Hematopoietic multipotent progenitor cell treated with erythropoietin and hydrocortisone succinate and interleukin-3 and kit ligand, for 8 days (in vitro differentiated cells): ENCODE data around the gene GREB1L.

Experiments
- DNase-seq: peaks from one replicate; pipeline ENCODE4 v3.0.0-alpha.2; 2015

GREB1L gene

GRCh38 chr18:21452796-21453510 is 210.9 kb downstream of the GREB1L start:
- no peak for DNase-seq

- no peak for DNase-seq
Measured at GRCh38 chr18:21453511-21453901, 211.5 kb downstream of the GREB1L start.

GRCh38 chr18:21454725-21455124 is 212.7 kb downstream of the GREB1L start:
- DNase-seq, result no peak

- DNase-seq, result no peak
Measured at GRCh38 chr18:21456428-21457178, 214.6 kb downstream of the GREB1L start.

GRCh38 chr18:21457179-21457535 is 215.1 kb downstream of the GREB1L start:
- DNase-seq, result no peak

- DNase-seq, result no peak
Measured at GRCh38 chr18:21458310-21458709, 216.3 kb downstream of the GREB1L start.

GRCh38 chr18:21458788-21459187 is 216.8 kb downstream of the GREB1L start:
- DNase-seq, result no peak

- no peak for DNase-seq
Measured at GRCh38 chr18:21459706-21460286, 217.8 kb downstream of the GREB1L start.

GRCh38 chr18:21461460-21461859 is 219.4 kb downstream of the GREB1L start:
- no peak for DNase-seq

GRCh38 chr18:21463718-21464117 is 221.7 kb downstream of the GREB1L start:
- no peak for DNase-seq

GRCh38 chr18:21468514-21469164 is 226.6 kb downstream of the GREB1L start:
- no peak for DNase-seq

- no peak for DNase-seq
Measured at GRCh38 chr18:21472741-21473140, 230.7 kb downstream of the GREB1L start.

- no peak for DNase-seq
Measured at GRCh38 chr18:21474621-21475020, 232.6 kb downstream of the GREB1L start.

GRCh38 chr18:21479721-21480120 is 237.7 kb downstream of the GREB1L start:
- DNase-seq, result no peak

- DNase-seq, result no peak
Measured at GRCh38 chr18:21481739-21482138, 239.7 kb downstream of the GREB1L start.

- DNase-seq, result no peak
Measured at GRCh38 chr18:21483051-21483450, 241.0 kb downstream of the GREB1L start.

GRCh38 chr18:21484851-21485636 is 243.0 kb downstream of the GREB1L start:
- DNase-seq, result no peak

- DNase-seq, result no peak
Measured at GRCh38 chr18:21486905-21487437, 244.9 kb downstream of the GREB1L start.

- peak; percentile 70 for DNase-seq
Measured at GRCh38 chr18:21489119-21489750, 247.2 kb downstream of the GREB1L start.

- no peak for DNase-seq
Measured at GRCh38 chr18:21489919-21490495, 248.0 kb downstream of the GREB1L start.

GRCh38 chr18:21490748-21491147 is 248.7 kb downstream of the GREB1L start:
- no peak for DNase-seq
